ENCODE data around the gene MBNL1.

The MBNL1 gene

GRCh38 chr3:152300029-152300731 is 31.5 kb downstream of the MBNL1 start (continued):
- TF ChIP-seq GLIS2 (tag by site-specific recombination; IDR thresholded peaks at IDR 0.05): no peak

GRCh38 chr3:152301745-152302181 is 33.0 kb downstream of the MBNL1 start:
- POLR2A ChIA-PET: no interaction called here

GRCh38 chr3:152302521-152303021 is 33.8 kb downstream of the MBNL1 start:
- peak overlapping the region; percentile 12 for H3K4me3 ChIP-seq (ENCODE audit: low read depth, low read length)
- CTCF ChIA-PET: interaction anchor here (0.6 to 0.8 kb wide), 2 partner anchors 149 to 220 kb away, joined by 4 read pairs; no protein-coding TSS in a partner anchor
- no peak for TF ChIP-seq ZFP69B (tag by site-specific recombination; IDR thresholded peaks at IDR 0.05)
- peak; percentile 97 for TF ChIP-seq PRDM6 (tag by site-specific recombination; IDR thresholded peaks at IDR 0.05)
- TF ChIP-seq ZBTB6 (tag by site-specific recombination; IDR thresholded peaks at IDR 0.05): peak; percentile 53; the same call in 1 of the 2 replicates
- no peak for TF ChIP-seq ZNF473 (tag by site-specific recombination; IDR thresholded peaks at IDR 0.05)
- 0 out of 2 replicates have a peak, but pooled peaks have one; percentile 11 for TF ChIP-seq ZNF335 (tag by site-specific recombination; conservative IDR thresholded peaks at IDR 0.05)
- 0 out of 2 replicates have a peak, but pooled peaks have one; percentile 28 for TF ChIP-seq ZNF366 (tag by site-specific recombination; conservative IDR thresholded peaks at IDR 0.05)
- POLR2A ChIA-PET: interaction anchor here (1.1 to 1.2 kb wide), 2 partner anchors 33 to 34 kb away, joined by 3 to 5 read pairs; partner anchors contain the start of gene MBNL1
- no peaks in the 10 kb centered on the region for H3K9me3 ChIP-seq (ENCODE audit: control insufficient read depth, insufficient read depth, low read depth, low read length)
- H3K36me3 ChIP-seq (ENCODE audit: control insufficient read depth in 2 of 2, insufficient read depth in 1 of 2, low read length in 2 of 2): no peaks in the 10 kb centered on the region
- H3K4me1 ChIP-seq (ENCODE audit: control insufficient read depth, insufficient read depth, low read length): peaks cover 16% of the 10 kb centered on the region; the same call in 1 of the 2 replicates
- H3K27ac ChIP-seq (ENCODE audit: extremely low read depth, low read depth, low read length): no peak overlapping the region

More at GRCh38 chr3:152301745-152302181, 33.0 kb downstream of the MBNL1 start:
- Histone ChIP-seq H3K4me1 (ENCODE audit: control insufficient read depth, insufficient read depth, low read length) (peaks cover 8% of the 10 kb centered on the region; the same call in 1 of the 2 replicates), H3K27ac (ENCODE audit: extremely low read depth, low read depth, low read length) (no peak overlapping the region), H3K36me3 (ENCODE audit: control insufficient read depth in 2 of 2, insufficient read depth in 1 of 2, low read length in 2 of 2) (no peaks in the 10 kb centered on the region), H3K9me3 (ENCODE audit: control insufficient read depth, insufficient read depth, low read depth, low read length) (no peaks in the 10 kb centered on the region), H3K4me3 (ENCODE audit: low read depth, low read length) (peak overlapping the region; percentile 24)
- CTCF ChIA-PET: interaction anchor here (0.6 to 0.8 kb wide), 2 partner anchors 149 to 220 kb away, joined by 4 read pairs; no protein-coding TSS in a partner anchor
- TF ChIP-seq ZNF707 (tag by site-specific recombination; IDR thresholded peaks at IDR 0.05) (no peak), ZBTB20 (tag by site-specific recombination; IDR thresholded peaks at IDR 0.05) (peak; percentile 57; the same call in 1 of the 2 replicates)

GRCh38 chr3:152304160-152304559 is 35.4 kb downstream of the MBNL1 start:
- Histone ChIP-seq H3K4me1 (ENCODE audit: control insufficient read depth, insufficient read depth, low read length) (peaks cover 22% of the 10 kb centered on the region; the same call in 1 of the 2 replicates), H3K4me3 (ENCODE audit: low read depth, low read length) (no peak overlapping the region), H3K9me3 (ENCODE audit: control insufficient read depth, insufficient read depth, low read depth, low read length) (no peaks in the 10 kb centered on the region), H3K36me3 (ENCODE audit: control insufficient read depth in 2 of 2, insufficient read depth in 1 of 2, low read length in 2 of 2) (no peaks in the 10 kb centered on the region), H3K27ac (ENCODE audit: extremely low read depth, low read depth, low read length) (no peak overlapping the region)
- ChIA-PET CTCF (no interaction called here), POLR2A (no interaction called here)
- no peak for TF ChIP-seq PRDM1 (tag by site-specific recombination; IDR thresholded peaks at IDR 0.05)
- no peak for TF ChIP-seq ZNF140 (tag by site-specific recombination; IDR thresholded peaks at IDR 0.05)
- no peak for TF ChIP-seq ZNF132 (tag by site-specific recombination; IDR thresholded peaks at IDR 0.05; ENCODE audit: borderline replicate concordance)
- no peak for TF ChIP-seq ZNF664 (tag by site-specific recombination; IDR thresholded peaks at IDR 0.05)
- TF ChIP-seq FEZF1 (tag by site-specific recombination; IDR thresholded peaks at IDR 0.05): no peak

Measured in HEK293 (cell line).